Tibial nerve (tissue), 4 donors: ENCODE results near the gene DAAM2.

Experiments used
- EP300 ChIP-seq, 2 donors: sonication (generic); formaldehyde crosslinking; IDR thresholded peaks; one replicate each; pipeline ENCODE4 v1.6.1; 2017; ENCODE audit warnings: antibody characterized with exemption in 2 of 2, mild to moderate bottlenecking in 1 of 2
- TF ChIP-seq, protein P1 (sequence below), 5 experiments: fragments of 200-600 bp in 3 of 5; fragments of 450-650 bp in 2 of 5; sonication (generic) in 3 of 5; IDR thresholded peaks; one replicate each; pipeline ENCODE4 v1.5.1; 2016 to 2019; ENCODE audit warnings: antibody characterized with exemption in 5 of 5, mild to moderate bottlenecking in 3 of 5, moderate library complexity in 2 of 5

DNA sequence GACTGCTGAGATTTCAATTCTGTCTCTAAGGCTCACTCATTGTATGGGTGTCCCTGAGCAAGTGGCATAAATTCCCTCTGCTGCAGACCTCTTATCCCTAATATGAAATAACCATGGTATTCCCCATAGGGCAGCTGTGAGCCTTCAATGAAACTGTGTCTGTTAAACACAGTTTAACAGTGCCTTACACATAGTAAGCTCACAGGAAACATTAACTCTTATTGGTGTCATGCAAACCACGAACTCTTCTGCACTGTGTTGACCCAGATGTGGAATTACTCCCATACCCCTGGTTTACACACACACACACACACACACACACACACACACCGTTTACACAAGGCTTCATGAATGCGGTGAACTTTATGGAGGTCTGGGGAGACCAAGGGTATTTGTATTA lies 23.2 kb downstream of the DAAM2 start:
- no peak for TF ChIP-seq EP300 (IDR thresholded peaks at IDR 0.05)
- TF ChIP-seq, protein P1, sequence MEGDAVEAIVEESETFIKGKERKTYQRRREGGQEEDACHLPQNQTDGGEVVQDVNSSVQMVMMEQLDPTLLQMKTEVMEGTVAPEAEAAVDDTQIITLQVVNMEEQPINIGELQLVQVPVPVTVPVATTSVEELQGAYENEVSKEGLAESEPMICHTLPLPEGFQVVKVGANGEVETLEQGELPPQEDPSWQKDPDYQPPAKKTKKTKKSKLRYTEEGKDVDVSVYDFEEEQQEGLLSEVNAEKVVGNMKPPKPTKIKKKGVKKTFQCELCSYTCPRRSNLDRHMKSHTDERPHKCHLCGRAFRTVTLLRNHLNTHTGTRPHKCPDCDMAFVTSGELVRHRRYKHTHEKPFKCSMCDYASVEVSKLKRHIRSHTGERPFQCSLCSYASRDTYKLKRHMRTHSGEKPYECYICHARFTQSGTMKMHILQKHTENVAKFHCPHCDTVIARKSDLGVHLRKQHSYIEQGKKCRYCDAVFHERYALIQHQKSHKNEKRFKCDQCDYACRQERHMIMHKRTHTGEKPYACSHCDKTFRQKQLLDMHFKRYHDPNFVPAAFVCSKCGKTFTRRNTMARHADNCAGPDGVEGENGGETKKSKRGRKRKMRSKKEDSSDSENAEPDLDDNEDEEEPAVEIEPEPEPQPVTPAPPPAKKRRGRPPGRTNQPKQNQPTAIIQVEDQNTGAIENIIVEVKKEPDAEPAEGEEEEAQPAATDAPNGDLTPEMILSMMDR (IDR thresholded peaks at IDR 0.05) = no peak
